Heart right ventricle (tissue), 16 donors: Measurements from ENCODE around the gene TMEM151A. TPM values are rescaled to one million over a fixed set of nuclear protein-coding genes. Genes with fewer than 3 reads are reported as not detected.
"Not testable (repeated sequence)": the region's sequence is repeated elsewhere in the genome, so short reads cannot be mapped to it uniquely, and the experiment has no call there.

ENCODE experiments used
- ATAC-seq, 8 donors: fragments of 200-7000 bp; cut with Tn5 transposase; one replicate each; pipeline ENCODE4 v1.9.1; 2020; ENCODE audit warnings: mild to moderate bottlenecking in 8 of 8, moderate library complexity in 8 of 8, moderate number of reproducible peaks in 1 of 8
- DNase-seq, 2 donors: peaks; one replicate each; pipeline ENCODE4 v3.0.0-alpha.2; 2020
- H3K27ac ChIP-seq, 10 donors: fragments of 200-600 bp; sonication (generic) in 2 of 10; one replicate each; pipeline versions ENCODE4 v1.5.0 to v1.8.0; 2020 to 2022; ENCODE audit warnings: mild to moderate bottlenecking in 3 of 10
- H3K27me3 ChIP-seq, 7 donors: fragments of 200-600 bp; one replicate each; pipeline ENCODE4 v1.8.0; 2021 to 2022; ENCODE audit warnings: mild to moderate bottlenecking in 2 of 7
- H3K36me3 ChIP-seq, 9 donors: fragments of 200-600 bp; sonication (generic) in 1 of 9; one replicate each; pipeline versions ENCODE4 v1.5.0 to v1.8.0; 2020 to 2022; ENCODE audit warnings: mild to moderate bottlenecking in 2 of 9
- H3K4me1 ChIP-seq, 9 donors: fragments of 200-600 bp; sonication (generic) in 1 of 9; one replicate each; pipeline versions ENCODE4 v1.5.0 to v1.8.0; 2020 to 2022; ENCODE audit warnings: mild to moderate bottlenecking in 4 of 9
- H3K4me3 ChIP-seq, 10 donors: fragments of 200-600 bp; sonication (generic) in 2 of 10; one replicate each; pipeline versions ENCODE4 v1.5.0 to v1.8.0; 2020 to 2022; ENCODE audit warnings: mild to moderate bottlenecking in 7 of 10, moderate library complexity in 2 of 10
- H3K9me3 ChIP-seq, 11 donors: fragments of 200-600 bp in 10 of 11; sonication (generic) in 2 of 11; one replicate each; pipeline versions ENCODE4 v1.5.0 to v1.8.0; 2013 to 2022; ENCODE audit warnings: mild to moderate bottlenecking in 2 of 11, control low read depth in 1 of 11, moderate library complexity in 1 of 11
- WGBS, 2 donors: extraction: QIAGEN DNeasy Blood & Tissue Kit; methylation state at CpG; one replicate each; pipeline ENCODE4 v1.1.7; 2013; ENCODE audit warnings: inconsistent platforms in 1 of 2; 5-methylcytosine and 5-hydroxymethylcytosine counted together
- intact Hi-C, 10 donors: fragments of 100-400 bp; cut with DNase I; formaldehyde crosslinking; loops; one replicate each; pipeline versions ENCODE4 v1.11.1 to v1.14.2; 2022
- polyA plus RNA-seq, 2 donors: library from polyadenylated mRNA; stranded (reverse); fragments of 200-250 nt; gene quantifications; one replicate each; pipeline ENCODE4 v1.2.3, GENCODE V29; 2013
- total RNA-seq, 10 donors: library from RNA; stranded (reverse); fragmentation: NEBNext Ultra II Directional in 3 of 10; extraction: Animal tissue kit (Norgen Biotek cat#: 25700) in 3 of 10; gene quantifications; one replicate each; pipeline versions ENCODE4 v1.2.1 to v1.2.4, GENCODE V29; 2021 to 2023
- TF ChIP-seq, protein P1 (sequence below), 9 donors: fragments of 200-600 bp; sonication (generic) in 2 of 9; IDR thresholded peaks; one replicate each; pipeline versions ENCODE4 v1.5.0 to v1.8.0; 2021 to 2022; ENCODE audit warnings: antibody characterized with exemption in 9 of 9, mild to moderate bottlenecking in 5 of 9, moderate library complexity in 1 of 9
- donor health status: Arrhythmogenic right ventricular cardiomyopathy.
- donor health status: ischemic (EF 13 %, LVEDD 7.1; RV severe dilation, severe dysfunction).
- donor health status: healthy with polysubstance abuse.
- donor health status: DM: no; HTN: yes; CAD: no.
- donor health status: DM: no; HTN: no; CAD: no.
- donor health status: ischemic (EF 25% LVEDD 6.9; RV normal size, moderate dysfunction).
- donor health status: ischemic (EF 25% LVEDD 5.7; RV mildly dilated, moderate dysfunction).
- donor health status: healthy.
- donor health status: DM: yes; HTN: yes; CAD: no.
- donor health status: Ischemic cardiomyopathy.
- donor health status: ischemic (EF 35%, LVEDD 5.7; RV mildly dilated, moderate dysfunction).
- donor health status: nonischemic (EF 11% LVEDD 7.7; RV severe dilation, severe dysfunction).
- donor health status: DM: yes; HTN: yes; CAD: no.
- donor health status: PGD.
- donor health status: ischemic (EF 29% LVEDD 5.4; RV normal size, mild dysfunction).
- donor health status: nonischemic (EF 23%, LVEDD 6.1; RV moderate dilation, normal function).

TMEM151A gene
- total and polyA plus RNA-seq, 12 donors: 0.10 to 0.24 (median 0.19) TPM; not detected in 7

DNA sequence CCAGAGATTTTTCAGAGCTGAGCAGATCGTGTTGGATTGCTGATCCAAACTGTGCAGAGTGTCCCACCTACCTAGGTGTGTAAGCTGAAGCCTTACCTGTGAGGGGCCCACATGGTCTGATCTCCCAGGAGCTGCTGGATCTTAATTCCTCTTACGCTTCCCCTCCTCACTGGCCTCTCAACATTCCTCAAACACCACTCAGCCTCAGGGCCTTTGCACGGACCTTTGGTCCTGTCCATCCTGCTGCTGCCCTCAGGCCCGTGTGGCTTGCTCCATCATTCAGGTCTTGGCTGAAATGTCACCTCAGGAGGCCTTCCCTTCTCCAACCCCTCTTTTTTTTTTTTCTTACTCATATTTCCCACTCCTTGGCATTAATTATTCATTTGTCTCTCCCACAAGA is 44.4 kb upstream of the TMEM151A start:
- no peaks in the 10 kb centered on the region for H3K9me3 ChIP-seq
- no peak for ATAC-seq
- 92 to 96% methylated on average over 4 of the region's 4 CpGs for WGBS, 2 donors
- no peak overlapping the region for H3K4me3 ChIP-seq
- no peaks in the 10 kb centered on the region for H3K27me3 ChIP-seq
- TF ChIP-seq, protein P1, sequence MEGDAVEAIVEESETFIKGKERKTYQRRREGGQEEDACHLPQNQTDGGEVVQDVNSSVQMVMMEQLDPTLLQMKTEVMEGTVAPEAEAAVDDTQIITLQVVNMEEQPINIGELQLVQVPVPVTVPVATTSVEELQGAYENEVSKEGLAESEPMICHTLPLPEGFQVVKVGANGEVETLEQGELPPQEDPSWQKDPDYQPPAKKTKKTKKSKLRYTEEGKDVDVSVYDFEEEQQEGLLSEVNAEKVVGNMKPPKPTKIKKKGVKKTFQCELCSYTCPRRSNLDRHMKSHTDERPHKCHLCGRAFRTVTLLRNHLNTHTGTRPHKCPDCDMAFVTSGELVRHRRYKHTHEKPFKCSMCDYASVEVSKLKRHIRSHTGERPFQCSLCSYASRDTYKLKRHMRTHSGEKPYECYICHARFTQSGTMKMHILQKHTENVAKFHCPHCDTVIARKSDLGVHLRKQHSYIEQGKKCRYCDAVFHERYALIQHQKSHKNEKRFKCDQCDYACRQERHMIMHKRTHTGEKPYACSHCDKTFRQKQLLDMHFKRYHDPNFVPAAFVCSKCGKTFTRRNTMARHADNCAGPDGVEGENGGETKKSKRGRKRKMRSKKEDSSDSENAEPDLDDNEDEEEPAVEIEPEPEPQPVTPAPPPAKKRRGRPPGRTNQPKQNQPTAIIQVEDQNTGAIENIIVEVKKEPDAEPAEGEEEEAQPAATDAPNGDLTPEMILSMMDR (IDR thresholded peaks at IDR 0.05): no peak
- H3K36me3 ChIP-seq: peaks cover 0 to 66% (median under 1%) of the 10 kb centered on the region in 9 donors
- peaks cover 0 to 3% (median 0%) of the 10 kb centered on the region in 9 donors for H3K4me1 ChIP-seq
- DNase-seq: no peak
- no peak overlapping the region for H3K27ac ChIP-seq
- intact Hi-C loops: no loop called here

DNA sequence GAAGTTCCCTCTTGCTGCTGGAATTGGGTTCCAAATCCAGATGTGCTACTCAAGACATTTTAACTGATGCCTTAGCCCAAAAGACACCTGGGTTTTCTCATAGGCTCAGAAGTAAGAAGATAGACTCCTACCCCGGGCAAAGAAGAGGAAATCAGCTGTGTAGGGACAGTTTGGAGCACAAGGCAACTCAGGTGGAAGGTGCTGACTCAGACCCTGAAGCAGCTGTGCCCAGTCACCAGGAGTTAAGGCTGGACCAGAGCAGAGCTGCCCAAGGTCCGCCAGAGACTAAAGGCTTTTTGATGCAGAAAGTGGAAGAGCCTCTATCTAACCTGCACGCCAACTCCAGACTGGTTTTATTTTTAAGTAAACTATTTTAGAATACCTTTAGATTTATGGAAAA is 43.9 kb upstream of the TMEM151A start:
- intact Hi-C loops: no loop called here
- Histone ChIP-seq H3K4me3 (no peak overlapping the region), H3K27me3 (no peaks in the 10 kb centered on the region), H3K9me3 (no peaks in the 10 kb centered on the region), H3K36me3 (peaks cover 0 to 61% (median 0%) of the 10 kb centered on the region in 9 donors), H3K27ac (no peak overlapping the region), H3K4me1 (peaks cover 0 to 3% (median 0%) of the 10 kb centered on the region in 9 donors)
- DNase-seq (no peak), ATAC-seq (no peak)
- TF ChIP-seq, protein P1 (IDR thresholded peaks at IDR 0.05): no peak
- WGBS, 2 donors: 88 to 91% methylated on average over 3 of the region's 3 CpGs

DNA sequence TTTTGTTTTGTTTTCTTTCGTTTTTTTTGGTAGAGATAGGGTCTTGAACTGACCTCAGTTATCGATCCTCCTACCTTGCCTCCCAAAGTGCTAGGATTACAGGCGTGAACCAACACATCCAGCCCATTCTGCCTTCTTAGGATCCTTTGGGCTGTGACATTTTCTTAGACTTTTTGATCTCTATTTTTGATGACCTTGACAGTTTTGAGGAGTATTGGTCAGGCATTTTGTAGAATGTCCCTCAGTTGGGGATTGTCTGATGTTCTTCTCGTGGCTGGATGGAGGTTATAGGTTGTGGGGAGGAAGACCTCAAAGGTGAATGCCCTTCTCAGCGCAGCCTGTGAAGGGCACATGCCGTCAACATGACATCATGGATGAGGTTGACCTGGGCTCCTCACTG is 42.8 kb upstream of the TMEM151A start:
- Histone ChIP-seq H3K27ac (no peak overlapping the region), H3K4me1 (peaks cover 0 to 10% (median 0%) of the 10 kb centered on the region in 9 donors), H3K27me3 (no peaks in the 10 kb centered on the region), H3K9me3 (no peaks in the 10 kb centered on the region), H3K36me3 (peaks cover 0 to 51% (median 0%) of the 10 kb centered on the region in 9 donors), H3K4me3 (no peak overlapping the region)
- DNase-seq: no peak
- WGBS, 2 donors: 90 to 91% methylated on average over 6 of the region's 6 CpGs
- ATAC-seq: no peak
- TF ChIP-seq, protein P1 (IDR thresholded peaks at IDR 0.05): no peak
- intact Hi-C loops: no loop called here

DNA sequence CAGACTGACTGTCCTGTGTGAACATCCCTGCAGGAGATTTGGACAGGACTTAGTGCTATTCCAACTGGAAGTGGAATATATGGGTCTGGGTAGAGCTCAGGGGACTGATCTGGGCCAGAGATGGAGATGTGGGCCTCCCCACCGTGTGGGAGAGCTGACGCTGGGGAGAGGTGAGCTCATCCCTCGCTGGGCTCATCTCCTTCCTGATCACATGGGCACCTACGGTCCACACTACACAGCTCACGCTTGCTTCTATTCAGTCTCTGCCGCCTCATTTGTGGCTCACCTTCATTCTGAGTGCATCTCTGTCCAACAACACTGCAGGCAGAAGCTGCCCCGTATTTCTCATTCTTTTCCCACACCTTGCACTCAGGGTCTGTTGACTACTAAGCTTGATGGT is 39.9 kb upstream of the TMEM151A start:
- ATAC-seq: no peak
- TF ChIP-seq, protein P1 (IDR thresholded peaks at IDR 0.05): no peak

DNA sequence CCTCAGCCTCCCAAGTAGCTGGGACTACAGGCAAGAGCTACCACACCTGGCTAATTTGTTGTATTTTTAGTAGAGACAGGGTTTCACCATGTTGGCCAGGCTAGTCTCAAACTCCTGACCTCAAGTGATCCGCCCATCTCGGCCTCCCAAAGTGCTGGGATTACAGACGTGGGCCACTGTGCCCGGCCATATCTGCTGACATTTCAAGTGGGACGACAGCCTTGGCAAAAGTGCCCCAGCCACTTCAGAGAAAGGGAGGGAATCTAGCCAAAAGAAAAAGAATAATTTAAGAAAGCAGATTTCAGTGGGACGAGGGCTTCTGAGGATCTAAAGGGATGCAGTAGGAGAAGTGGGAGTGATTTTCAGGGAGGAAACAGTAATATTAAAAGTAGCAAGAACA is 38.6 kb upstream of the TMEM151A start:
- DNase-seq, intact Hi-C loops, H3K4me3 ChIP-seq, H3K9me3 ChIP-seq, ATAC-seq, H3K27ac ChIP-seq: not testable (repeated sequence)
- Histone ChIP-seq H3K4me1 (peaks cover 0 to 18% (median 6%) of the 10 kb centered on the region in 9 donors), H3K27me3 (peaks cover 0 to 17% (median 0%) of the 10 kb centered on the region in 7 donors), H3K36me3 (peaks cover 0 to 22% (median 0%) of the 10 kb centered on the region in 9 donors)
- 46 to 63% methylated on average over 6 of the region's 6 CpGs for WGBS, 2 donors

More for the DNA sequence above, 39.9 kb upstream of the TMEM151A start:
- Histone ChIP-seq H3K27ac (no peak overlapping the region), H3K27me3 (peaks cover 0 to 10% (median 0%) of the 10 kb centered on the region in 7 donors), H3K36me3 (peaks cover 0 to 31% (median 0%) of the 10 kb centered on the region in 9 donors), H3K4me1 (peaks cover 0 to 13% (median 1%) of the 10 kb centered on the region in 9 donors), H3K9me3 (no peaks in the 10 kb centered on the region), H3K4me3 (no peak overlapping the region)
- intact Hi-C loops: no loop called here
- DNase-seq: no peak
- 79 to 80% methylated on average over 7 of the region's 7 CpGs for WGBS, 2 donors
